Suprapubic skin (tissue), 4 donors: ENCODE data around the gene NDUFS7. TPM values are rescaled to one million over a fixed set of nuclear protein-coding genes. Genes with fewer than 3 reads are reported as not detected.
A peak's percentile ranks its signal among the peaks of the same experiment; 100 is the strongest.

ENCODE experiments used
- DNase-seq, 2 donors: peaks; one replicate each; pipeline ENCODE4 v3.0.0-alpha.2; 2019; ENCODE audit warnings: low spot score in 2 of 2
- H3K27ac ChIP-seq: fragments of 200-600 bp; sonication (generic); one replicate; pipeline ENCODE4 v1.5.1; 2019
- H3K27me3 ChIP-seq: fragments of 200-600 bp; sonication (generic); one replicate; pipeline ENCODE4 v1.5.1; 2019
- H3K36me3 ChIP-seq: fragments of 200-600 bp; sonication (generic); one replicate; pipeline ENCODE4 v1.5.1; 2019
- H3K4me1 ChIP-seq: fragments of 200-600 bp; sonication (generic); one replicate; pipeline ENCODE4 v1.5.1; 2019
- H3K4me3 ChIP-seq: fragments of 200-600 bp; sonication (generic); one replicate; pipeline ENCODE4 v1.5.1; 2019; ENCODE audit warnings: mild to moderate bottlenecking
- H3K9me3 ChIP-seq: fragments of 200-600 bp; sonication (generic); one replicate; pipeline ENCODE4 v1.5.1; 2019
- EP300 ChIP-seq: sonication (generic); formaldehyde crosslinking; IDR thresholded peaks from one replicate; pipeline ENCODE4 v1.6.1; 2017; ENCODE audit warnings: antibody characterized with exemption
- POLR2A ChIP-seq, 2 donors: fragments of 450-650 bp; IDR thresholded peaks; one replicate each; pipeline ENCODE4 v1.6.1; 2017; ENCODE audit warnings: antibody characterized with exemption in 2 of 2, mild to moderate bottlenecking in 2 of 2, moderate library complexity in 2 of 2
- POLR2AphosphoS5 ChIP-seq, 3 donors: sonication (generic); formaldehyde crosslinking; IDR thresholded peaks; one replicate each; pipeline ENCODE4 v1.6.1; 2017; ENCODE audit warnings: antibody characterized with exemption in 3 of 3
- WGBS: methylation state at CpG from one replicate; pipeline ENCODE4 v1.1.5; 2018; 5-methylcytosine and 5-hydroxymethylcytosine counted together
- total RNA-seq, 4 donors: library from RNA; depleted of rRNA; stranded (reverse); fragments of >200 nt; gene quantifications; one replicate each; pipeline ENCODE4 v1.1.0, GENCODE V29; 2016
- TF ChIP-seq, protein P1 (sequence below), 2 donors: fragments of 200-600 bp in 1 of 2; fragments of 450-650 bp in 1 of 2; sonication (generic) in 1 of 2; IDR thresholded peaks; one replicate each; pipeline ENCODE4 v1.5.1; 2016 to 2019; ENCODE audit warnings: antibody characterized with exemption in 2 of 2, mild to moderate bottlenecking in 1 of 2, moderate library complexity in 1 of 2

The NDUFS7 gene
- total RNA-seq, 4 donors from 2014 or later = 66.8 to 154 (median 97.5) TPM

DNA sequence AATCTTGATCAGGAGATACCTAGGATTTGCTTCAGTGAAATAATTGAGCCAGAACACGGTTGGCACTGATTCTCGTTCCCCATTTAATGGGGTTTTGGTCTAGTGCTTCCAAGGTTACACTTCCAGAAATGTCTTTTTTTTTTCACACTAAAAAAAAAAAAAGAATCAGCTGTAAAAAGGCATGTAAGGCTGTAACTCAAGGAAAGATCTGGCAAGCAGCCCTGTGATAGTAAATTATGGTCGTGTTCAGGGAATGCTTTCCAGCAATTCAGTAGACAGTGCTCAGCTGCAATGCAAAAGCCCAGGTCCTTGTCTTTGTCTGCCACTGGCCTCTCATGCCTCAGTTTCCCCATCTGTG, 27.2 kb upstream of the NDUFS7 start:
- H3K4me3 ChIP-seq = no peak overlapping the region
- no peaks in the 10 kb centered on the region for H3K27me3 ChIP-seq
- 40% methylated on average over 3 of the region's 3 CpGs for WGBS
- no peak for TF ChIP-seq POLR2AphosphoS5 (IDR thresholded peaks at IDR 0.05)
- TF ChIP-seq, protein P1, sequence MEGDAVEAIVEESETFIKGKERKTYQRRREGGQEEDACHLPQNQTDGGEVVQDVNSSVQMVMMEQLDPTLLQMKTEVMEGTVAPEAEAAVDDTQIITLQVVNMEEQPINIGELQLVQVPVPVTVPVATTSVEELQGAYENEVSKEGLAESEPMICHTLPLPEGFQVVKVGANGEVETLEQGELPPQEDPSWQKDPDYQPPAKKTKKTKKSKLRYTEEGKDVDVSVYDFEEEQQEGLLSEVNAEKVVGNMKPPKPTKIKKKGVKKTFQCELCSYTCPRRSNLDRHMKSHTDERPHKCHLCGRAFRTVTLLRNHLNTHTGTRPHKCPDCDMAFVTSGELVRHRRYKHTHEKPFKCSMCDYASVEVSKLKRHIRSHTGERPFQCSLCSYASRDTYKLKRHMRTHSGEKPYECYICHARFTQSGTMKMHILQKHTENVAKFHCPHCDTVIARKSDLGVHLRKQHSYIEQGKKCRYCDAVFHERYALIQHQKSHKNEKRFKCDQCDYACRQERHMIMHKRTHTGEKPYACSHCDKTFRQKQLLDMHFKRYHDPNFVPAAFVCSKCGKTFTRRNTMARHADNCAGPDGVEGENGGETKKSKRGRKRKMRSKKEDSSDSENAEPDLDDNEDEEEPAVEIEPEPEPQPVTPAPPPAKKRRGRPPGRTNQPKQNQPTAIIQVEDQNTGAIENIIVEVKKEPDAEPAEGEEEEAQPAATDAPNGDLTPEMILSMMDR (IDR thresholded peaks at IDR 0.05) = no peak
- no peak for TF ChIP-seq EP300
- no peak for TF ChIP-seq POLR2A (IDR thresholded peaks at IDR 0.05)
- peaks cover 15% of the 10 kb centered on the region for H3K36me3 ChIP-seq
- H3K4me1 ChIP-seq = peaks cover 40% of the 10 kb centered on the region
- no peaks in the 10 kb centered on the region for H3K9me3 ChIP-seq
- DNase-seq = no peak
- H3K27ac ChIP-seq = no peak overlapping the region

- no peak for DNase-seq
- Histone ChIP-seq H3K4me3 (no peak overlapping the region), H3K36me3 (peaks cover 22% of the 10 kb centered on the region), H3K4me1 (peaks cover 49% of the 10 kb centered on the region), H3K27me3 (no peaks in the 10 kb centered on the region), H3K27ac (no peak overlapping the region), H3K9me3 (no peaks in the 10 kb centered on the region)
- TF ChIP-seq, protein P1 (IDR thresholded peaks at IDR 0.05) = no peak
- WGBS = 85% methylated on average over 24 of the region's 24 CpGs
Measured at GRCh38 chr19:1357531-1358109, 26.1 kb upstream of the NDUFS7 start.

DNA sequence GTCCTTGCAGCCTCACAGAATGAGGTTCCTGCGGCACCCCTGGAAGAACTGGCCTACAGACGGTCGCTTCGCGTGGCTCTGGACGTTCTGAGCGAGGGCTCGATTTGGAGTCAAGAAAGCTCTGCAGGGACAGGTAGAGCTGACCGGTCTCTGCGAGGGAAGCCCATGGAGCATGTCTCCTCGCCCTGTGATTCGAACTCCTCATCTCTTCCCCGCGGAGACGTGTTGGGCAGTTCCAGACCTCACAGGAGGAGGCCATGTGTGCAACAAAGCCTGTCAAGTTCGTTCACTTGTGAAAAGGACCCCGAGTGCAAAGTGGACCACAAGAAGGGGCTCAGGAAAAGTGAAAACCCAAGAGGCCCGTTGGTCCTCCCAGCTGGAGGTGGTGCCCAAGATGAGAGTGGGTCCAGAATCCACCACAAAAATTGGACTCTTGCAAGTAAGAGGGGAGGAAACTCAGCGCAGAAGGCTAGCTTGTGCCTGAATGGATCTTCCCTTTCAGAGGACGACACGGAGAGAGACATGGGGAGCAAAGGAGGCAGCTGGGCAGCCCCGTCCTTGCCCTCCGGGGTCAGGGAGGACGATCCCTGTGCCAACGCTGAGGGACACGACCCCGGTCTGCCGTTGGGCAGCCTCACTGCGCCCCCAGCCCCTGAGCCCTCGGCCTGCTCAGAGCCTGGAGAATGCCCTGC, 23.4 kb upstream of the NDUFS7 start:
- Histone ChIP-seq H3K4me3 (peak overlapping the region; percentile 33), H3K36me3 (peaks cover 33% of the 10 kb centered on the region)

DNA sequence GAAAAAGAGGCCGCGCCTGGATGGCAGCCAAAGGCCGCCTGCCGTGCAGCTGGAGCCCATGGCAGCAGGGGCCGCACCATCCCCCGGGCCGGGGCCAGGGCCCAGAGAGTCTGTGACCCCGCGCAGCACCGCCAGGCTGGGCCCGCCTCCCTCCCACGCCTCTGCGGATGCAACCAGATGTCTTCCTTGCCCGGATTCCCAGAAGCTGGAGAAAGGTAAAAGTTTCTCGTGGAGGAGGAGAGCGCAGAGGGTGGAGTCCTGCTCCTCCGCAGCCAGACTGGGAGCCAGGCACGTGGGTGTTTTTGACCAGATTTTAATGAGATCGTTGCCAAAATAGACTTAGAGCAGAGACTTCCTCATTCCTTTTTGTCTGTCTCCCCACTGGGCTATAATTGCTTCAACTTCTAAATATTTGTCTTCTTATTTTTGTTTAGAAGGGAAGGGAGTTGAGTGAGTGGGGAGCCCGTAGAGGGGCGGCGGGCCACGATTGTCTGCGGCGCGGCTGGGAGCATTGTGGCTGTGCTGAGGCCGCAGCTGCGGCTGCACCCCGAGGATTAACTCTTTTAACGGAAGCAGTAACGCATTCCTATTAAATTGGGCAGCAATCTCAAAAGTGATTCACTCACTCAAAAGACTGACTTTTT, 22.8 kb upstream of the NDUFS7 start:
- H3K36me3 ChIP-seq = peaks cover 33% of the 10 kb centered on the region
- H3K4me3 ChIP-seq = peak overlapping the region; percentile 33
- no peak for DNase-seq
- no peaks in the 10 kb centered on the region for H3K27me3 ChIP-seq
- WGBS = 5% methylated on average over 17 of the region's 31 CpGs
- H3K9me3 ChIP-seq = no peaks in the 10 kb centered on the region
- peaks cover 33% of the 10 kb centered on the region for H3K4me1 ChIP-seq
- TF ChIP-seq POLR2AphosphoS5 (IDR thresholded peaks at IDR 0.05) (no peak), POLR2A (IDR thresholded peaks at IDR 0.05) (no peak), EP300 (no peak)
- TF ChIP-seq, protein P1 (IDR thresholded peaks at IDR 0.05) = no peak
- peak overlapping the region; percentile 59 for H3K27ac ChIP-seq

More for the DNA sequence above, 23.4 kb upstream of the NDUFS7 start:
- Histone ChIP-seq H3K9me3 (no peaks in the 10 kb centered on the region), H3K4me1 (peaks cover 39% of the 10 kb centered on the region), H3K27ac (peak overlapping the region; percentile 59), H3K27me3 (no peaks in the 10 kb centered on the region)
- no peak for DNase-seq
- TF ChIP-seq EP300 (no peak), POLR2AphosphoS5 (IDR thresholded peaks at IDR 0.05) (no peak), POLR2A (IDR thresholded peaks at IDR 0.05) (no peak)
- TF ChIP-seq, protein P1 (IDR thresholded peaks at IDR 0.05) = no peak
- WGBS = 79% methylated on average over 23 of the region's 30 CpGs
